Left ventricle myocardium inferior (tissue), 1 donor: Measurements from ENCODE around the gene SVIL. TPM values are rescaled to one million over a fixed set of nuclear protein-coding genes. Genes with fewer than 3 reads are reported as not detected.
A peak's percentile ranks its signal among the peaks of the same experiment; 100 is the strongest.

ENCODE experiments used
- DNase-seq: peaks from one replicate; pipeline ENCODE4 v3.0.0-alpha.2; 2020
- H3K27ac ChIP-seq: fragments of 200-600 bp; replicated peaks from 2 replicates; pipeline ENCODE4 v1.8.0; 2021
- H3K27me3 ChIP-seq: fragments of 200-600 bp; 2 replicates; pipeline ENCODE4 v1.8.0; 2021; ENCODE audit warnings: low read depth
- H3K36me3 ChIP-seq: fragments of 200-600 bp; 2 replicates; pipeline ENCODE4 v1.8.0; 2021
- H3K4me1 ChIP-seq: fragments of 200-600 bp; 2 replicates; pipeline ENCODE4 v1.8.0; 2021
- H3K4me3 ChIP-seq: fragments of 200-600 bp; 2 replicates; pipeline ENCODE4 v1.8.0; 2021; ENCODE audit warnings: mild to moderate bottlenecking, moderate library complexity
- H3K9me3 ChIP-seq: fragments of 200-600 bp; replicated peaks from 2 replicates; pipeline ENCODE4 v1.8.0; 2021
- intact Hi-C: fragments of 100-400 bp; cut with micrococcal nuclease; formaldehyde crosslinking; loops from one replicate; pipeline ENCODE4 v1.11.0; 2022
- total RNA-seq: library from RNA; stranded (reverse); fragmentation: NEBNext Ultra II Directional; extraction: Animal tissue kit (Norgen Biotek cat#: 25700); gene quantifications from one replicate; pipeline ENCODE4 v1.2.1, GENCODE V29; 2021
- TF ChIP-seq, protein P1 (sequence below): fragments of 200-600 bp; IDR thresholded peaks from 2 replicates; pipeline ENCODE4 v1.8.0; 2021; ENCODE audit warnings: antibody characterized with exemption, mild to moderate bottlenecking, borderline replicate concordance
- donor health status: DM: no; HTN: yes; CAD: no; lungs with severe emphysema.

The SVIL gene
- total RNA-seq, 1 donor from 2014 or later, result 403 TPM

DNA sequence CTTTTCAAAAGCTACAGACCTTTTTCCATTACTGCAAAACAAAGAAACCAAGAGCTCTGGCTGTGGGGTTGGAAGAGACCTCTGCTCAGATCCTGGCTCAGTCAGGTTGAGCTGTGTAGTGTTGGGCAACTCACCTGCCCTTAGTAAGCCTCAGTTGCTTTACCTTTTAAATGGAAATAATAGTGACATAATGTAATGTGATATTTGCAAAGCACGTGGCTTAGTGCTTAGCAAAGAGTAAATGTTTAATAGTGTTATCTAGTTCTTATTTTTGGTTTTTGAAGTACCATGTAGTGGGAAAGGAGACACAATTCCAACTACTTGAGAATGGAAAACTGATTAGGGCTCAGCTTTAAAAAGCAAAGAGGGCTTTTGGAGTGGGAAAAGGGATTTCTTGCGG lies 100.2 kb downstream of the SVIL start:
- peaks cover 40% of the 10 kb centered on the region for H3K36me3 ChIP-seq

GRCh38 chr10:29533696-29534285 lies 101.0 kb downstream of the SVIL start:
- TF ChIP-seq, protein P1, sequence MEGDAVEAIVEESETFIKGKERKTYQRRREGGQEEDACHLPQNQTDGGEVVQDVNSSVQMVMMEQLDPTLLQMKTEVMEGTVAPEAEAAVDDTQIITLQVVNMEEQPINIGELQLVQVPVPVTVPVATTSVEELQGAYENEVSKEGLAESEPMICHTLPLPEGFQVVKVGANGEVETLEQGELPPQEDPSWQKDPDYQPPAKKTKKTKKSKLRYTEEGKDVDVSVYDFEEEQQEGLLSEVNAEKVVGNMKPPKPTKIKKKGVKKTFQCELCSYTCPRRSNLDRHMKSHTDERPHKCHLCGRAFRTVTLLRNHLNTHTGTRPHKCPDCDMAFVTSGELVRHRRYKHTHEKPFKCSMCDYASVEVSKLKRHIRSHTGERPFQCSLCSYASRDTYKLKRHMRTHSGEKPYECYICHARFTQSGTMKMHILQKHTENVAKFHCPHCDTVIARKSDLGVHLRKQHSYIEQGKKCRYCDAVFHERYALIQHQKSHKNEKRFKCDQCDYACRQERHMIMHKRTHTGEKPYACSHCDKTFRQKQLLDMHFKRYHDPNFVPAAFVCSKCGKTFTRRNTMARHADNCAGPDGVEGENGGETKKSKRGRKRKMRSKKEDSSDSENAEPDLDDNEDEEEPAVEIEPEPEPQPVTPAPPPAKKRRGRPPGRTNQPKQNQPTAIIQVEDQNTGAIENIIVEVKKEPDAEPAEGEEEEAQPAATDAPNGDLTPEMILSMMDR, result no peak
- Histone ChIP-seq H3K4me1 (peaks cover 39% of the 10 kb centered on the region), H3K36me3 (peaks cover 42% of the 10 kb centered on the region), H3K4me3 (no peak overlapping the region), H3K27ac (peak overlapping the region; percentile 85), H3K27me3 (no peaks in the 10 kb centered on the region), H3K9me3 (no peaks in the 10 kb centered on the region)
- intact Hi-C loops, result no loop called here
- DNase-seq, result no peak

More for the DNA sequence above, 100.2 kb downstream of the SVIL start:
- H3K9me3 ChIP-seq, result no peaks in the 10 kb centered on the region
- DNase-seq, result no peak
- no peaks in the 10 kb centered on the region for H3K27me3 ChIP-seq
- H3K27ac ChIP-seq, result peak overlapping the region; percentile 85
- TF ChIP-seq, protein P1, result no peak
- no peak overlapping the region for H3K4me3 ChIP-seq
- peaks cover 44% of the 10 kb centered on the region for H3K4me1 ChIP-seq
- intact Hi-C loops, result no loop called here

- H3K36me3 ChIP-seq, result peaks cover 47% of the 10 kb centered on the region
- TF ChIP-seq, protein P1, result no peak
Measured at GRCh38 chr10:29533046-29533445, 101.7 kb downstream of the SVIL start.

GRCh38 chr10:29532256-29532878 lies 102.4 kb downstream of the SVIL start:
- no peak for DNase-seq
- H3K36me3 ChIP-seq, result peaks cover 54% of the 10 kb centered on the region
- H3K4me3 ChIP-seq, result no peak overlapping the region
- intact Hi-C loops, result no loop called here
- H3K27ac ChIP-seq, result peak overlapping the region; percentile 85
- TF ChIP-seq, protein P1, result no peak
- peaks cover 26% of the 10 kb centered on the region for H3K4me1 ChIP-seq
- H3K9me3 ChIP-seq, result no peaks in the 10 kb centered on the region
- no peaks in the 10 kb centered on the region for H3K27me3 ChIP-seq

More at GRCh38 chr10:29533046-29533445, 101.7 kb downstream of the SVIL start:
- no peak for DNase-seq
- intact Hi-C loops, result no loop called here
- peak overlapping the region; percentile 85 for H3K27ac ChIP-seq
- H3K4me3 ChIP-seq, result no peak overlapping the region
- no peaks in the 10 kb centered on the region for H3K27me3 ChIP-seq
- H3K4me1 ChIP-seq, result peaks cover 33% of the 10 kb centered on the region
- H3K9me3 ChIP-seq, result no peaks in the 10 kb centered on the region

DNA sequence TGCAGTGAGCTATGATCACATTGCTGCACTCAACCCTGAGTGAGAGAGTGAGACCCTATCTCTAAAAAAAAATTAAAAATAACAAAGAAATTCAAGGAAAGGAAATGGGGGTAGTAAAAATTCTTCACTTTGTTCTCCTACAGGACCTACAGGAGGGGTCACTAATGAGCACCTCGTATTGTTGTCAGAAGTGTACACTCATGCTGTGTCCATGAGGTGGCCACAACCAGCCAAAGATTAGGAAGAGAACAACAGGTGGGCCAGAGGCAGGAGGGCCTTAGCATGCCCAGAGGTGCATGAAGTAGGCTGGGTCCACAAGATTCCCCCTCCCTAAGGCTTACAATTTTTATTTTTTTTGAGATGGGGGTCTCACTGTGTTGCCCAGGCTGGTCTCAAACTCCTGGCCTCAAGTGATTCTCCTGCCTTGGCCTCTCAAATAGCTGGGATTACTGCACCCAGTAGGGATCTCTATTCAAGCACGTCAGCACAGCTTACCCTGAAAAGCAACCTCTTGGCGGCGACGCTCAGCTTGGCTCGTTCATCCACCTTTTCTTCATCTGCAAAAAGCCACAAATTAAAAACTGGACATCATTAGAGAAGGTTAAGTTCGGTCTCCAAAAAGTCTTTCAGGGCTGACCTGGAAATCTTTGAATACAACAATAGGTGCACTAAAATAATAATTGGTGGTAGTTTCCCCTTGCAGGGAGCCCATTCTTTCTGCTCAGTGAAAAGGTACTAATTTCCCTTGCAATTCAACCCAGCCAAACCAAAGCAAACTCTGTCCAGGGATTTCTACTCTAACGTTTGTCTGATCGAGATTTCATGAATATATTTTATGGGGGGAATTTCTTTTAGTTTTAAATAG lies 104.4 kb downstream of the SVIL start:
- Histone ChIP-seq H3K36me3 (peaks cover 56% of the 10 kb centered on the region), H3K4me3 (no peak overlapping the region), H3K27ac (peak overlapping the region; percentile 18), H3K9me3 (no peaks in the 10 kb centered on the region), H3K4me1 (peaks cover 25% of the 10 kb centered on the region), H3K27me3 (no peaks in the 10 kb centered on the region)
- TF ChIP-seq, protein P1, result no peak
- intact Hi-C loops, result no loop called here
- no peak for DNase-seq
